GM13977 (cell line): ENCODE measurements around the gene UBA7.

Experiments used
- DNase-seq: peaks from one replicate; pipeline ENCODE4 v3.0.0; 2012; ENCODE audit warnings: low spot score
- CTCF ChIP-seq: IDR thresholded peaks from 2 replicates; pipeline ENCODE4 v1.5.1; 2012; ENCODE audit warnings: mild to moderate bottlenecking, control low read depth; ENCODE audit not compliant: insufficient read depth; ENCODE audit errors: extremely low read depth, missing control alignments
- in situ Hi-C: fragments of 300-500 bp; cut with MboI; formaldehyde crosslinking; loops from one replicate; pipeline ENCODE4 v1.12.0; 2022; ENCODE audit warnings: low sequenced_read_pairs, low pct_unique_long_range_greater_than_20kb, mixed read lengths, inconsistent platforms; ENCODE audit not compliant: unreplicated experiment

UBA7 gene

GRCh38 chr3:49844464-49845183 lies 30.9 kb upstream of the UBA7 start:
- DNase-seq: no peak
- TF ChIP-seq CTCF: no peak
- in situ Hi-C loops: no loop called here

- DNase-seq: no peak
- no peak for TF ChIP-seq CTCF
- in situ Hi-C loops: no loop called here
These were observed 29.2 kb upstream of the UBA7 start for GRCh38 chr3:49842843-49843517.

- no peak for DNase-seq
- in situ Hi-C loops: no loop called here
- no peak for TF ChIP-seq CTCF
These were observed 28.1 kb upstream of the UBA7 start for GRCh38 chr3:49841806-49842205.

GRCh38 chr3:49841126-49841696 lies 27.5 kb upstream of the UBA7 start:
- in situ Hi-C loops: no loop called here
- peak; percentile 56 for TF ChIP-seq CTCF
- DNase-seq: no peak

- DNase-seq: no peak
- in situ Hi-C loops: no loop called here
- no peak for TF ChIP-seq CTCF
These were observed 26.6 kb upstream of the UBA7 start for GRCh38 chr3:49840388-49840787.

- peak; percentile 76 for DNase-seq
- TF ChIP-seq CTCF: peak; percentile 94
- in situ Hi-C loops: no loop called here
These were observed 25.5 kb upstream of the UBA7 start for GRCh38 chr3:49839193-49839809.
